Dermis blood vessel endothelial cell (primary cell): ENCODE results near the gene TRABD2A. TPM values are rescaled to one million over a fixed set of nuclear protein-coding genes. Genes with fewer than 3 reads are reported as not detected.

Source experiments
- total RNA-seq: library from RNA; depleted of rRNA; stranded (reverse); fragments of >200 nt; gene quantifications from 2 replicates; pipeline ENCODE4 v1.2.3, GENCODE V29; 2014

TRABD2A gene
- total RNA-seq, 1 donor from 2014 or later = 1.4 TPM

Other genes starting within 250 kb of the TRABD2A start
- 6,829 and 7,745 TPM in 2 replicates for gene TMSB10, start 24.6 kb upstream of the TRABD2A start, total RNA-seq
- gene KCMF1, start 90.1 kb upstream of the TRABD2A start, total RNA-seq = 65.9 and 97.5 TPM in 2 replicates